Measurements from ENCODE around the gene ARID3C.

The ARID3C gene

DNA sequence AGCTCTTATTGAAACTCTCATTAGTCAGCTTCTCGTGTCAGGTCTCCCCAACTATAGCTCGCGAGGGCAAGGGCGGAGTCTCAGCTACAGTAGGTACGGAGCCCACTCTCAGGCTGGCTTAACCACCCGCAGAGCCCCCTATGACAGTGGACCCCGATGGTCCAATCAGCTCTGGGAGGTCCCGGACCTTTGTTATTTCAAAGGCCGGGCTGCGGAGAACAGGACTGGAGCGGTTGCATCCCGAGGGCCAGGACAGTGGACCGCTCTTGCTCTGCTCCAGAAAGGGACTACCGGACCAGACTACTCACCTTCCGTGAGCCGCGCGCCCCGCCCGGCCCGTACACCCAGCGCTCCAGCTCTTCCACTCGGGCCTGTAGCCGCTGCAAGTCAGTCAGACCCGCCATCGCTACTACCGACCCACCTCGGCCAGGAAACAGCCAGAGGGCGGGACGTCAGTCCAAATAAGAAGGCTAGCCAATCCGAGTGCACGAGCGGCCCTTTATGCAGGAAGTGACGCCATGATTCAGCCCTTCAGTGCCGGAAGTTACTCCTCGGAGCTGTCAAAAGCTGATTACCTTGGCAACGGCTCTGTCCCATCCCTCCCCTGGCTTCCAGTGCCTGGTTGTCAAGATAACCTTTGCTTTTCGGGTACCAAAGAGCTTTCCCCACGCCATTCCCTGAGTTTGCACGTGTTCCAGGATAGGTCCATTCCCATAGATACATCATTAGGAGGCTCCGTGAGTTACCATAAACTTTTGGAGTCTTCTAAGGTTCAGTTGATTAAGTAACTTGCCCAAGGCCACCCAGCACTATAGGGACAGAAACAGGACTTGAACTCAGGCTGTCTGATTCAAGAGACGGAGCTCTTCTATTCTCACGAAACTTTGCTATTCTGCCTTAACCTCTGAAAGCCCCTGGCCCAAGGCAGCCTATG, 8.5 kb downstream of the ARID3C start, which contains the start of gene DCTN3:
TSS of gene DCTN3 (minus strand) at position 435 of the 934 bp plus-strand sequence. CDS start at position 404, 31 bp downstream.
- peaks cover 0 to 44% (median 20%) of the 10 kb centered on the region in 5 experiments for H3K27me3 ChIP-seq (replicated peaks in 2 of 5; ENCODE audit: control insufficient read depth in 4 of 5, insufficient read depth in 5 of 5, low read length in 4 of 5)
- peaks cover 2 to 26% (median 23%) of the 10 kb centered on the region in 4 experiments for H3K36me3 ChIP-seq (ENCODE audit: control insufficient read depth in 4 of 4, insufficient read depth in 4 of 4, low read length in 3 of 4)
- 5% methylated on average over 40 of the region's 43 CpGs for WGBS (ENCODE audit: insufficient coverage)
- H3K27ac ChIP-seq (ENCODE audit: insufficient read depth in 1 of 2, low read depth in 1 of 2, low read length in 2 of 2, poor library complexity in 1 of 2, severe bottlenecking in 2 of 2) = peak within 1 kb of the TSS; percentile 56 to 78
- peak; percentile 96 to 98 (median 97) for DNase-seq
- CTCF ChIA-PET = interaction anchor here (0.6 to 7.6 kb wide), 10 partner anchors 9 to 1089 kb away, joined by 3 to 82 read pairs (median 4); partner anchors contain the start of genes ARID3C, CCL27, GALT and SIGMAR1
- peak within 1 kb of the TSS; percentile 60 to 93 (median 83) for H3K4me3 ChIP-seq (ENCODE audit: control insufficient read depth in 1 of 7, extremely low read depth in 1 of 7, insufficient read depth in 4 of 7, low read depth in 2 of 7, low read length in 6 of 7)
- H3K9me3 ChIP-seq (ENCODE audit: control extremely low read depth in 1 of 5, control insufficient read depth in 4 of 5, insufficient read depth in 2 of 5, low read depth in 1 of 5, low read length in 4 of 5) = peaks cover 0 to 6% (median 0%) of the 10 kb centered on the region in 5 experiments
- POLR2A ChIA-PET = interaction anchor here (1.1 to 1.2 kb wide), 2 partner anchors 9 to 17 kb away, joined by 3 to 4 read pairs; partner anchors contain the start of genes RPP25L and SIGMAR1
- H3K4me1 ChIP-seq (ENCODE audit: control extremely low read depth in 1 of 4, control insufficient read depth in 4 of 4, insufficient read depth in 4 of 4, low read length in 3 of 4) = peaks cover 5 to 29% (median 10%) of the 10 kb centered on the region in 4 experiments

DNA sequence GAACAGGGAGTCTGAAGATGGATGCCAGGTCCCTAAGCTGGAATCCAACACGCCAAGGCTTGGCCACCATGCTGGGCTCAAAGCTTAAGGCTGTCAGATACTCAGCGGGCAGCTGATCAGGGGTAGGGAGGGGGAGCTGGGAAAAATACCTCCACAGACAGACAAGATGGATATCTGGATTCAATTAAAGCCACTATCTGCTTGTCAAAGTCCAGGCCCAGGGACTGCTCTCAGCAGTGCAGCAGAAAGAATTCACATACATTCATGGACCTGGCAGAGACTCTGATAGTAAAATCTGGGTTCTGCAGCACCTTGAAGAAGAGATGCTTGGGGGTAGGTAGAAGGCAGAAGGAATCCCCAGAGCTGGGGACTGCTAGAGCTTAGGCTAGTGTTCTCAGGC, 13.7 kb downstream of the ARID3C start:
- Histone ChIP-seq H3K4me1 (ENCODE audit: control extremely low read depth in 1 of 4, control insufficient read depth in 4 of 4, insufficient read depth in 4 of 4, low read length in 3 of 4) (peaks cover 7 to 35% (median 27%) of the 10 kb centered on the region in 4 experiments), H3K27ac (ENCODE audit: insufficient read depth in 1 of 2, low read depth in 1 of 2, low read length in 2 of 2, poor library complexity in 1 of 2, severe bottlenecking in 2 of 2) (no peak overlapping the region), H3K4me3 (ENCODE audit: control insufficient read depth in 1 of 7, extremely low read depth in 1 of 7, insufficient read depth in 4 of 7, low read depth in 2 of 7, low read length in 6 of 7) (no peak overlapping the region), H3K27me3 (replicated peaks in 2 of 5; ENCODE audit: control insufficient read depth in 4 of 5, insufficient read depth in 5 of 5, low read length in 4 of 5) (no peaks in the 10 kb centered on the region), H3K36me3 (ENCODE audit: control insufficient read depth in 4 of 4, insufficient read depth in 4 of 4, low read length in 3 of 4) (peaks cover 2 to 46% (median 35%) of the 10 kb centered on the region in 4 experiments), H3K9me3 (ENCODE audit: control extremely low read depth in 1 of 5, control insufficient read depth in 4 of 5, insufficient read depth in 2 of 5, low read depth in 1 of 5, low read length in 4 of 5) (no peaks in the 10 kb centered on the region)
- ChIA-PET POLR2A (no interaction called here), CTCF (interaction anchor here (0.5 to 17.0 kb wide), 5 partner anchors 10 to 175 kb away, joined by 3 to 293 read pairs (median 14); partner anchors contain the start of genes ARID3C and SIGMAR1)
- WGBS (ENCODE audit: insufficient coverage) = 100% methylated on average over 1 of the region's 2 CpGs
- DNase-seq = no peak

DNA sequence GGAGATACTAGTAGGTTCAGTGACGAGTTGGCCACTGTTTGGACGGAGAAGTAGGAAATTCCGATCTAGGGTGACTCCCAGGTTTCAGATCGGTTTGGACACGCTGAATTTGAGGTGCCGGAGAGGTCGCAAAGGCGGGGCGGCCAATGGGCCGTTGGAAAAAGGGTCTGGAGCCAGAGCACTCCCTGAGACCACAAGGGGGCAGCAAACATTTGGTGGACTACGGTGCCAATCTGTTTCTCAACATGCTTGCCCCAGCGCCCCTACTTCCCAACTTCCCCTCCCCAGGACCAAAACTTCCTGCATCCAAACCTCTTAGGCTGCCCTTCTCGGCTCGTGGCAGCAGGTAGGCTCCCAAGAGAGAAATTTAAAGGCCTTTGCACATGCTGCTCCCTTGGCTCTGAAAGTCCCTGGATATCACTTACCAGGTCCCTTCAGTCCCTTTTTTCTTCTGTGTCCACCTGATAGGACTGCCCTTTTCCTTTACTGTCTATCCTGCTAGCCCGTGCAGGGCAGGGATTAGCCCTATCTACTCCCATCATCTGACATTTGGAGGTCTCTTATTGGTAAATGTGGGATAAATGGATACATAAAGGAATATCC, 16.0 kb downstream of the ARID3C start:
- peak; percentile 75 to 80 (median 79) for DNase-seq
- Histone ChIP-seq H3K4me1 (ENCODE audit: control extremely low read depth in 1 of 4, control insufficient read depth in 4 of 4, insufficient read depth in 4 of 4, low read length in 3 of 4) (peaks cover 1 to 26% (median 20%) of the 10 kb centered on the region in 4 experiments), H3K9me3 (ENCODE audit: control extremely low read depth in 1 of 5, control insufficient read depth in 4 of 5, insufficient read depth in 2 of 5, low read depth in 1 of 5, low read length in 4 of 5) (no peaks in the 10 kb centered on the region), H3K27ac (ENCODE audit: insufficient read depth in 1 of 2, low read depth in 1 of 2, low read length in 2 of 2, poor library complexity in 1 of 2, severe bottlenecking in 2 of 2) (no peak overlapping the region), H3K36me3 (ENCODE audit: control insufficient read depth in 4 of 4, insufficient read depth in 4 of 4, low read length in 3 of 4) (peaks cover 2 to 44% (median 29%) of the 10 kb centered on the region in 4 experiments), H3K27me3 (replicated peaks in 2 of 5; ENCODE audit: control insufficient read depth in 4 of 5, insufficient read depth in 5 of 5, low read length in 4 of 5) (no peaks in the 10 kb centered on the region), H3K4me3 (ENCODE audit: control insufficient read depth in 1 of 7, extremely low read depth in 1 of 7, insufficient read depth in 4 of 7, low read depth in 2 of 7, low read length in 6 of 7) (peak overlapping the region in 6 of 7 experiments; percentile 62 to 93 (median 81))
- 0% methylated on average over 12 of the region's 15 CpGs for WGBS (ENCODE audit: insufficient coverage)
- ChIA-PET CTCF (interaction anchor here (0.7 to 17.0 kb wide), 10 partner anchors 8 to 65 kb away, joined by 3 to 293 read pairs (median 4); partner anchors contain the start of genes ARID3C, GALT and SIGMAR1), POLR2A (no interaction called here)

DNA sequence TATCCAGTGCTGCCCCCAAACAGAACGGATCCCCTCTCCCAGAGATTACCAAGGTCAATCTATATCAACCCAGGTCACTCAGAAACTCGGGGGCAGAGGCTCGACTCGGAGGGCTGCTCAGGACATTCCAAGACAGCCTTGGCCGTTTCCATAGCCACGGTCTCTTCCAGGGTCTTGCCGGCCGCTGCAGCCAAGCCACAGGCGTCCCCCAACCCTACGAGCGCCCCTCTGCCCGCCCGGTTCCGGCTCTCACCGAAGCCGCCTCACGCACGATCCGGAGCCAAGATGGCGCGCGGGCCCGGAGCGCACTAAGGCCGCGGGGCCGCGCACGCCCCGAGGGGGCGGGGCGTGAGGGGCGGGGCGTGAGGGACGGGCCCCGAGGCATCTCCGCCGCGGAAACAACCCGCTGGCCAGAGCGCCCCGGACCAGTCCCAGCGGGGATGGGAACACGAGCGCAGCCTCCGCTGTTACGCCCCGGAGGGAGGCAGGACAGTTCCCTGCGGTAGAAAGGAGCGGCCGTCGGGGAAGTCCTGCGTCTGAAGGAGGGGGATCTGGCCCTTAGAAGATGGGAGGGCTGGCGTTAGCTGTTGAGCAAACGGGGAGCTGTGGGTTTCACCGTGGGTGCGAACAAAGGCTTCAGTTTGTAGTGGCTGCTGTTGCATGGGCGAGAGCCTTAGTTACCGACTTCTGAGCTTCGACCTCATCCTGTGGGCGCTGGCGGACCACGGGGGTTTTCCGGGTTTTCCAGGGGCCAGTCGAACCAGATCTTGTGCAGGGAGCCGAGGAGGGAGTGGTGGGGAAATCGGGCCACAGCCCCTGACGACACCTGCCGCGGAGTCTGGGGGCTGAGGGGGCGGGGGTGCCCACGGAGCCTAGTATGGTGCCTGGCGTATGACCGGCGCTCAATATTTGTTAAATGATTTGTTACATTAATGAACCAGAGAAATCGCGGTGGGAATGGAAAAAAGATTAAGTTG, 16.8 kb downstream of the ARID3C start, which contains the start of gene RPP25L:
TSS of gene RPP25L (minus strand) at position 287 of the 977 bp plus-strand sequence. CDS start 801 bp downstream, outside the sequence.
- peaks cover 0 to under 1% (median 0%) of the 10 kb centered on the region in 5 experiments for H3K27me3 ChIP-seq (replicated peaks in 2 of 5; ENCODE audit: control insufficient read depth in 4 of 5, insufficient read depth in 5 of 5, low read length in 4 of 5)
- POLR2A ChIA-PET = interaction anchor here (1.1 kb wide), 1 partner anchor 8 kb away, joined by 3 read pairs; the partner anchor contains the start of gene DCTN3
- H3K36me3 ChIP-seq (ENCODE audit: control insufficient read depth in 4 of 4, insufficient read depth in 4 of 4, low read length in 3 of 4) = peaks cover 2 to 36% (median 21%) of the 10 kb centered on the region in 4 experiments
- peak within 1 kb of the TSS; percentile 62 to 93 (median 77) for H3K4me3 ChIP-seq (ENCODE audit: control insufficient read depth in 1 of 7, extremely low read depth in 1 of 7, insufficient read depth in 4 of 7, low read depth in 2 of 7, low read length in 6 of 7)
- peak; percentile 76 to 83 (median 79) for DNase-seq
- H3K4me1 ChIP-seq (ENCODE audit: control extremely low read depth in 1 of 4, control insufficient read depth in 4 of 4, insufficient read depth in 4 of 4, low read length in 3 of 4) = peaks cover 1 to 26% (median 20%) of the 10 kb centered on the region in 4 experiments
- 0% methylated on average over 70 of the region's 77 CpGs for WGBS (ENCODE audit: insufficient coverage)
- CTCF ChIA-PET = interaction anchor here (0.7 to 17.0 kb wide), 6 partner anchors 10 to 22 kb away, joined by 3 to 293 read pairs (median 3); partner anchors contain the start of genes ARID3C and SIGMAR1
- H3K9me3 ChIP-seq (ENCODE audit: control extremely low read depth in 1 of 5, control insufficient read depth in 4 of 5, insufficient read depth in 2 of 5, low read depth in 1 of 5, low read length in 4 of 5) = no peaks in the 10 kb centered on the region
- H3K27ac ChIP-seq (ENCODE audit: insufficient read depth in 1 of 2, low read depth in 1 of 2, low read length in 2 of 2, poor library complexity in 1 of 2, severe bottlenecking in 2 of 2) = peak within 1 kb of the TSS; percentile 72 to 87

DNA sequence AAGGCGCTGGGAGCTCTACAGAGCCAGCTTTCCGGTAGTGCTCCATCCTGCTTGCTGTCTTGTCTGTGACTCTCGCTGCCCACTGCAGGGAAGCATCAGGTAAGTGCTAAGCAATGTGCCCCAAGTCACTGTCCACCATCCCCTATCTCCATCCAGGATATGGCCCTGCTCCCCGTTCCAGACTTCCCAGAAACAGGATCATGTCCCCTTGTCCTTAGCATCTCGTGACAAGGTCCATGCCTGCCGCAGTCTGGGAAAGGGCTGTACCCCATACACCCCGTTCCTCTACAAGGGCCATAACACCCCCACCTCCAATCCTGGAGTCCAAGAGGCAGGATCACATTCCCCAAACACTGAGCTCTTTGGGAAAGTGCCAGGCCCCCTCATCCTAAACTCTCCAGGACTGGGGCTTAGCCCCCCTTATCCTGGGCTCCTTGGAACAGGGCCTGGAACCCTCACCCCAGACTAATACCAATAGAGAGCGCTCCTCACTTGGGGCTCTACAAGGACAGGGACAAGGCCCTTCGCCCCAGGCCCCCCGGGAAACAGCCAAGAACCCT, 17.5 kb downstream of the ARID3C start:
- Histone ChIP-seq H3K4me1 (ENCODE audit: control extremely low read depth in 1 of 4, control insufficient read depth in 4 of 4, insufficient read depth in 4 of 4, low read length in 3 of 4) (peaks cover 1 to 26% (median 20%) of the 10 kb centered on the region in 4 experiments), H3K36me3 (ENCODE audit: control insufficient read depth in 4 of 4, insufficient read depth in 4 of 4, low read length in 3 of 4) (peaks cover 0 to 29% (median 16%) of the 10 kb centered on the region in 4 experiments), H3K27ac (ENCODE audit: insufficient read depth in 1 of 2, low read depth in 1 of 2, low read length in 2 of 2, poor library complexity in 1 of 2, severe bottlenecking in 2 of 2) (peak overlapping the region; percentile 72 to 87), H3K4me3 (ENCODE audit: control insufficient read depth in 1 of 7, extremely low read depth in 1 of 7, insufficient read depth in 4 of 7, low read depth in 2 of 7, low read length in 6 of 7) (peak overlapping the region; percentile 62 to 93 (median 77)), H3K9me3 (ENCODE audit: control extremely low read depth in 1 of 5, control insufficient read depth in 4 of 5, insufficient read depth in 2 of 5, low read depth in 1 of 5, low read length in 4 of 5) (no peaks in the 10 kb centered on the region), H3K27me3 (replicated peaks in 2 of 5; ENCODE audit: control insufficient read depth in 4 of 5, insufficient read depth in 5 of 5, low read length in 4 of 5) (peaks cover 0 to 3% (median 0%) of the 10 kb centered on the region in 5 experiments)
- ChIA-PET POLR2A (interaction anchor here (1.1 kb wide), 1 partner anchor 9 kb away, joined by 3 read pairs; the partner anchor contains the start of gene DCTN3), CTCF (interaction anchor here (0.7 to 17.0 kb wide), 7 partner anchors 9 to 171 kb away, joined by 3 to 293 read pairs (median 3); partner anchors contain the start of genes ARID3C and SIGMAR1)
- 67% methylated on average over 8 of the region's 10 CpGs for WGBS (ENCODE audit: insufficient coverage)
- DNase-seq = no peak

Data from common myeloid progenitor, CD34-positive (primary cell).